ENCODE data around the gene DUSP22. TPM values are rescaled to one million over a fixed set of nuclear protein-coding genes. Genes with fewer than 3 reads are reported as not detected.

DUSP22 gene
- total and polyA plus RNA-seq, 8 donors, result 15.6 to 338 (median 34.8) TPM

DNA sequence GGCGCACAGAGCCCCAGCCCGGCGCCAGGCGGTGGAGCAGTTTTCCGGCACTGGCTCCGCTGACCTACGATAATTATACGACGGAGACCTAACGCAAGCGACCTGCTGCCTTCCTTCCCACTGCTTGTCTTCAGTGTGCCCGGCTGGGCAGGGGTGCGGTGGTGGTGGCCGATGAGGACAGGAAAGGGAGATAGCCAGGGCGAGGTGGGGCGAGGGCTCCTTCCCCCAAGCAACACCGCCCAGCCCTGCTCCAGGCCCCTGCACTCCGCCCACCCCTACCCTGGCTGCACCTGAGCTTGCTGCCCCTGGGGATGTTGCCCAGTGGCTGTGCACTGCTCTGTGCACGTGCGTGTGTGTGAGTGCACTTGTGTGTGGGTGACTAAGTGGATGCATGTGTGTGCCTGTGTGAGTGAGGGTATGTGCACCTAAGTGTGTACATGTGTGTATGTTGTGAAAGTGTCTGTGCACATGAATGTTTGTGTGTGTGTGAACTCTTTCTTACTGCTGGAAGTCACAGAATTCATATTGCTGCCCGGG, 56.6 kb downstream of the DUSP22 start:
- DNase-seq, result no peak
- 89 to 91% (median 89%) methylated on average over 21 of the region's 21 CpGs for WGBS, 5 donors
- intact Hi-C loops (cut with DNase I; ENCODE audit: low total_unique reads), result no loop called here
- TF ChIP-seq POLR2AphosphoS5 (IDR thresholded peaks at IDR 0.05) (no peak), POLR2A (IDR thresholded peaks at IDR 0.05) (no peak), EP300 (IDR thresholded peaks at IDR 0.05) (no peak), CTCF (IDR thresholded peaks at IDR 0.05) (no peak)
- Histone ChIP-seq H3K36me3 (peaks cover 21 to 65% (median 57%) of the 10 kb centered on the region in 4 donors), H3K4me1 (no peaks in the 10 kb centered on the region), H3K27me3 (no peaks in the 10 kb centered on the region), H3K9me3 (no peaks in the 10 kb centered on the region), H3K4me3 (no peak overlapping the region), H3K27ac (no peak overlapping the region)

- intact Hi-C loops (cut with DNase I; ENCODE audit: low total_unique reads), result no loop called here
- H3K27me3 ChIP-seq, result no peaks in the 10 kb centered on the region
- H3K27ac ChIP-seq, result no peak overlapping the region
- no peak for DNase-seq
- H3K4me3 ChIP-seq, result no peak overlapping the region
- H3K36me3 ChIP-seq, result peaks cover 21 to 65% (median 57%) of the 10 kb centered on the region in 4 donors
- no peaks in the 10 kb centered on the region for H3K9me3 ChIP-seq
- TF ChIP-seq POLR2AphosphoS5 (IDR thresholded peaks at IDR 0.05) (no peak), CTCF (IDR thresholded peaks at IDR 0.05) (no peak), POLR2A (IDR thresholded peaks at IDR 0.05) (no peak), EP300 (IDR thresholded peaks at IDR 0.05) (no peak)
- no peaks in the 10 kb centered on the region for H3K4me1 ChIP-seq
- 77 to 83% (median 80%) methylated on average over 6 of the region's 6 CpGs for WGBS, 5 donors
These were observed 57.2 kb downstream of the DUSP22 start for GRCh38 chr6:349491-349921.

DNA sequence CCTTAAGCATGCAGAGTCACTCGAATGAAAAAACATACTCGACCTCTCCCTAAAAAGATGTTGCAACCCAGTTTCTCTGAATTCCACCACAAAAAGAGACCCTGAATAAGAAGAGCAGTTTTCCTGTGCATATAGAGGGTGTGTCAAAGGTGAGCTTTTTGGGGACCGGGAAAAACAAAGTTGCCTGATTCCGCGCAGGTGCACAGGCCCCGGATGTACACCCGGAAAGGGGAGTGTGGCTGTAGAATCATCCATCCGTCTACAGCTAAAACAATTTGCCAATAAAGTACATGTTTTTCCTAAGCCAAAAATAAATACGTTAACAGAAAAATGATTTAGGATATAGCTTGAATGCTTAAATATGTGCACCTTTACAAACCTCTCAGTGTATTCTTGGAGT, 58.1 kb downstream of the DUSP22 start:
- no peak overlapping the region for H3K4me3 ChIP-seq
- no peaks in the 10 kb centered on the region for H3K27me3 ChIP-seq
- H3K9me3 ChIP-seq, result no peaks in the 10 kb centered on the region
- WGBS, 5 donors, result 90 to 93% (median 92%) methylated on average over 9 of the region's 9 CpGs
- H3K27ac ChIP-seq, result no peak overlapping the region
- no peak for TF ChIP-seq CTCF (IDR thresholded peaks at IDR 0.05)
- TF ChIP-seq POLR2AphosphoS5 (IDR thresholded peaks at IDR 0.05), result no peak
- no peak for TF ChIP-seq EP300 (IDR thresholded peaks at IDR 0.05)
- no peak for TF ChIP-seq POLR2A (IDR thresholded peaks at IDR 0.05)
- H3K36me3 ChIP-seq, result peaks cover 21 to 65% (median 57%) of the 10 kb centered on the region in 4 donors
- intact Hi-C loops (cut with DNase I; ENCODE audit: low total_unique reads), result no loop called here
- peaks cover 0 to 3% (median 0%) of the 10 kb centered on the region in 4 donors for H3K4me1 ChIP-seq
- DNase-seq, result no peak

- peaks cover 21 to 62% (median 57%) of the 10 kb centered on the region in 4 donors for H3K36me3 ChIP-seq
- intact Hi-C loops (cut with DNase I; ENCODE audit: low total_unique reads), result no loop called here
These were observed 59.0 kb downstream of the DUSP22 start for GRCh38 chr6:351011-351866.

More at GRCh38 chr6:351011-351866, 59.0 kb downstream of the DUSP22 start:
- WGBS, 5 donors, result 87 to 91% (median 89%) methylated on average over 31 of the region's 31 CpGs
- no peak overlapping the region for H3K27ac ChIP-seq
- H3K4me3 ChIP-seq, result no peak overlapping the region
- no peak for DNase-seq
- H3K27me3 ChIP-seq, result no peaks in the 10 kb centered on the region
- no peaks in the 10 kb centered on the region for H3K9me3 ChIP-seq
- H3K4me1 ChIP-seq, result peaks cover 0 to 5% (median 0%) of the 10 kb centered on the region in 4 donors
- no peak for TF ChIP-seq POLR2A (IDR thresholded peaks at IDR 0.05)
- no peak for TF ChIP-seq EP300 (IDR thresholded peaks at IDR 0.05)
- no peak for TF ChIP-seq CTCF (IDR thresholded peaks at IDR 0.05)
- TF ChIP-seq POLR2AphosphoS5 (IDR thresholded peaks at IDR 0.05), result no peak

Measured in stomach (tissue), 9 donors.